Mesendoderm (in vitro differentiated cells): ENCODE data around the gene ARL3.

Source experiments
- DNase-seq: peaks from one replicate; pipeline ENCODE4 v3.0.0; 2013
- H2AK5ac ChIP-seq: 2 replicates; pipeline ENCODE4 v1.6.1; 2013; ENCODE audit warnings: low read length, inconsistent platforms
- H2BK120ac ChIP-seq: 2 replicates; pipeline ENCODE4 v1.6.1; 2013; ENCODE audit warnings: low read depth, mild to moderate bottlenecking, low read length, moderate library complexity, mixed read lengths
- H2BK15ac ChIP-seq: replicated peaks from 2 replicates; pipeline ENCODE4 v1.6.1; 2013; ENCODE audit warnings: low read depth, mild to moderate bottlenecking, moderate library complexity
- H2BK5ac ChIP-seq: 2 replicates; pipeline ENCODE4 v1.6.1; 2013; ENCODE audit warnings: low read length, inconsistent platforms
- H3K18ac ChIP-seq: 2 replicates; pipeline ENCODE4 v1.6.1; 2013; ENCODE audit warnings: mild to moderate bottlenecking, low read length, mixed read lengths
- H3K23ac ChIP-seq: one replicate; pipeline ENCODE4 v1.6.1; 2013; ENCODE audit warnings: low read length
- H3K27ac ChIP-seq: 2 replicates; pipeline ENCODE4 v1.5.1; 2013; ENCODE audit warnings: low read depth, mild to moderate bottlenecking, inconsistent platforms, low read length, moderate library complexity
- H3K27me3 ChIP-seq: 2 replicates; pipeline ENCODE4 v1.6.1; 2013; ENCODE audit warnings: low read length, control low read depth, mild to moderate bottlenecking, inconsistent platforms; ENCODE audit not compliant: insufficient read depth, poor library complexity
- H3K36me3 ChIP-seq: 2 replicates; pipeline ENCODE4 v1.6.1; 2013; ENCODE audit warnings: low read length, inconsistent platforms; ENCODE audit not compliant: control insufficient read depth, insufficient read depth
- H3K4ac ChIP-seq: one replicate; pipeline ENCODE4 v1.6.1; 2013; ENCODE audit warnings: low read depth, mild to moderate bottlenecking, low read length, moderate library complexity
- H3K4me1 ChIP-seq: 2 replicates; pipeline ENCODE4 v1.6.1; 2013; ENCODE audit warnings: low read depth, low read length, inconsistent platforms; ENCODE audit not compliant: control insufficient read depth
- H3K4me2 ChIP-seq: 2 replicates; pipeline ENCODE4 v1.6.1; 2013; ENCODE audit warnings: low read length
- H3K4me3 ChIP-seq: 2 replicates; pipeline ENCODE4 v1.5.1; 2013; ENCODE audit warnings: mild to moderate bottlenecking, low read length
- H3K56ac ChIP-seq: one replicate; pipeline ENCODE4 v1.6.1; 2013; ENCODE audit warnings: low read length
- H3K79me1 ChIP-seq: 2 replicates; pipeline ENCODE4 v1.6.1; 2013; ENCODE audit warnings: low read length, inconsistent platforms
- H3K79me2 ChIP-seq: 2 replicates; pipeline ENCODE4 v1.6.1; 2013; ENCODE audit warnings: mild to moderate bottlenecking, low read length; ENCODE audit not compliant: control insufficient read depth, insufficient read depth
- H3K9ac ChIP-seq: 2 replicates; pipeline ENCODE4 v1.6.1; 2013; ENCODE audit warnings: low read length, inconsistent platforms
- H4K5ac ChIP-seq: one replicate; pipeline ENCODE4 v1.6.1; 2013; ENCODE audit warnings: low read length
- H4K8ac ChIP-seq: one replicate; pipeline ENCODE4 v1.6.1; 2013; ENCODE audit warnings: low read depth, mild to moderate bottlenecking, control low read depth, low read length, moderate library complexity
- WGBS: extraction: QIAGEN DNeasy Blood & Tissue Kit; methylation state at CpG from one replicate; pipeline ENCODE4 v1.1.7; 2013; ENCODE audit warnings: low lambda C conversion rate, missing lambda C conversion rate; ENCODE audit not compliant: insufficient coverage; ENCODE audit errors: extremely low coverage; 5-methylcytosine and 5-hydroxymethylcytosine counted together

The ARL3 gene

GRCh38 chr10:102705531-102705930, 8.7 kb downstream of the ARL3 start:
- Histone ChIP-seq H3K4me3 (no peak overlapping the region), H3K36me3 (no peaks in the 10 kb centered on the region), H2BK5ac (no peak overlapping the region), H3K23ac (no peak overlapping the region), H3K79me2 (no peaks in the 10 kb centered on the region), H3K27ac (no peak overlapping the region), H3K79me1 (no peaks in the 10 kb centered on the region), H3K4me2 (no peak overlapping the region), H3K18ac (no peak overlapping the region), H4K5ac (no peak overlapping the region), H3K9ac (no peak overlapping the region), H3K4me1 (no peaks in the 10 kb centered on the region), H2BK15ac (no peak overlapping the region), H3K4ac (no peak overlapping the region), H3K27me3 (no peaks in the 10 kb centered on the region), H3K56ac (no peak overlapping the region), H2AK5ac (no peak overlapping the region), H4K8ac (no peak overlapping the region), H2BK120ac (no peak overlapping the region)
- WGBS = no CpG with 5 or more reads among the region's 2 CpGs
- no peak for DNase-seq

GRCh38 chr10:102704915-102705314, 9.3 kb downstream of the ARL3 start:
- no peak overlapping the region for H2AK5ac ChIP-seq
- H3K4me3 ChIP-seq = no peak overlapping the region
- H3K23ac ChIP-seq = no peak overlapping the region
- H3K4me1 ChIP-seq = no peaks in the 10 kb centered on the region
- DNase-seq = no peak
- H3K56ac ChIP-seq = no peak overlapping the region
- H2BK15ac ChIP-seq = no peak overlapping the region
- no peaks in the 10 kb centered on the region for H3K36me3 ChIP-seq
- no peak overlapping the region for H4K8ac ChIP-seq
- H3K27me3 ChIP-seq = no peaks in the 10 kb centered on the region
- no peaks in the 10 kb centered on the region for H3K79me2 ChIP-seq
- no peaks in the 10 kb centered on the region for H3K79me1 ChIP-seq
- H3K27ac ChIP-seq = no peak overlapping the region
- H2BK120ac ChIP-seq = no peak overlapping the region
- H4K5ac ChIP-seq = no peak overlapping the region
- no peak overlapping the region for H2BK5ac ChIP-seq
- WGBS = no CpG with 5 or more reads among the region's 6 CpGs
- H3K9ac ChIP-seq = no peak overlapping the region
- no peak overlapping the region for H3K4me2 ChIP-seq
- no peak overlapping the region for H3K18ac ChIP-seq
- H3K4ac ChIP-seq = no peak overlapping the region

- Histone ChIP-seq H4K5ac (no peak overlapping the region), H3K4ac (no peak overlapping the region), H3K23ac (no peak overlapping the region), H2BK120ac (no peak overlapping the region), H2BK15ac (no peak overlapping the region), H3K79me1 (no peaks in the 10 kb centered on the region), H3K18ac (no peak overlapping the region), H3K9ac (no peak overlapping the region), H3K4me1 (no peaks in the 10 kb centered on the region), H3K27ac (no peak overlapping the region), H2AK5ac (no peak overlapping the region), H3K56ac (no peak overlapping the region), H3K4me2 (no peak overlapping the region), H3K27me3 (no peaks in the 10 kb centered on the region), H3K36me3 (peaks cover 3% of the 10 kb centered on the region), H4K8ac (no peak overlapping the region), H3K79me2 (no peaks in the 10 kb centered on the region), H2BK5ac (no peak overlapping the region), H3K4me3 (no peak overlapping the region)
- no CpG with 5 or more reads among the region's 2 CpGs for WGBS
- DNase-seq = no peak
These were observed 11.5 kb downstream of the ARL3 start for GRCh38 chr10:102702742-102703141.

- Histone ChIP-seq H3K4me3 (no peak overlapping the region), H2BK5ac (no peak overlapping the region), H3K23ac (no peak overlapping the region), H3K36me3 (peaks cover 3% of the 10 kb centered on the region), H3K18ac (no peak overlapping the region), H4K5ac (no peak overlapping the region), H4K8ac (no peak overlapping the region), H3K56ac (no peak overlapping the region), H3K4ac (no peak overlapping the region), H3K27ac (no peak overlapping the region), H2BK15ac (no peak overlapping the region), H2AK5ac (no peak overlapping the region), H3K4me2 (no peak overlapping the region), H3K79me2 (no peaks in the 10 kb centered on the region), H3K9ac (no peak overlapping the region), H3K4me1 (no peaks in the 10 kb centered on the region), H3K27me3 (no peaks in the 10 kb centered on the region), H2BK120ac (no peak overlapping the region), H3K79me1 (no peaks in the 10 kb centered on the region)
- DNase-seq = no peak
- no CpG with 5 or more reads among the region's 3 CpGs for WGBS
These were observed 12.4 kb downstream of the ARL3 start for GRCh38 chr10:102701796-102702195.

- no peak overlapping the region for H2AK5ac ChIP-seq
- WGBS = no CpG with 5 or more reads among the region's 3 CpGs
- peaks cover 3% of the 10 kb centered on the region for H3K36me3 ChIP-seq
- H3K9ac ChIP-seq = no peak overlapping the region
- no peak overlapping the region for H4K5ac ChIP-seq
- no peak overlapping the region for H4K8ac ChIP-seq
- H3K18ac ChIP-seq = no peak overlapping the region
- H3K4me1 ChIP-seq = no peaks in the 10 kb centered on the region
- H3K79me1 ChIP-seq = no peaks in the 10 kb centered on the region
- no peak overlapping the region for H3K23ac ChIP-seq
- H2BK120ac ChIP-seq = no peak overlapping the region
- H2BK5ac ChIP-seq = no peak overlapping the region
- H3K4me2 ChIP-seq = no peak overlapping the region
- no peak overlapping the region for H3K27ac ChIP-seq
- no peak overlapping the region for H3K4me3 ChIP-seq
- H3K56ac ChIP-seq = no peak overlapping the region
- H2BK15ac ChIP-seq = no peak overlapping the region
- no peaks in the 10 kb centered on the region for H3K79me2 ChIP-seq
- no peaks in the 10 kb centered on the region for H3K27me3 ChIP-seq
- no peak overlapping the region for H3K4ac ChIP-seq
- DNase-seq = no peak
These were observed 12.9 kb downstream of the ARL3 start for GRCh38 chr10:102701272-102701671.

GRCh38 chr10:102698894-102699293, 15.3 kb downstream of the ARL3 start:
- Histone ChIP-seq H2BK15ac (no peak overlapping the region), H2AK5ac (no peak overlapping the region), H3K4me2 (no peak overlapping the region), H3K27ac (no peak overlapping the region), H2BK120ac (no peak overlapping the region), H3K23ac (no peak overlapping the region), H3K4me1 (no peaks in the 10 kb centered on the region), H3K79me1 (no peaks in the 10 kb centered on the region), H3K4me3 (no peak overlapping the region), H3K79me2 (no peaks in the 10 kb centered on the region), H3K18ac (no peak overlapping the region), H2BK5ac (no peak overlapping the region), H4K5ac (no peak overlapping the region), H4K8ac (no peak overlapping the region), H3K4ac (no peak overlapping the region), H3K27me3 (no peaks in the 10 kb centered on the region), H3K56ac (no peak overlapping the region), H3K36me3 (peaks cover 3% of the 10 kb centered on the region), H3K9ac (no peak overlapping the region)
- no peak for DNase-seq
- WGBS = no CpG with 5 or more reads among the region's 2 CpGs
